Gastroesophageal sphincter (tissue), 4 donors: ENCODE measurements around the gene NOX3. TPM values are rescaled to one million over a fixed set of nuclear protein-coding genes. Genes with fewer than 3 reads are reported as not detected.

ENCODE experiments used
- ATAC-seq: fragments of 150-250 bp; one replicate; pipeline ENCODE4 v1.9.1; 2016; ENCODE audit warnings: mild to moderate bottlenecking, moderate library complexity
- H3K27ac ChIP-seq, 4 donors: fragments of 200-600 bp; sonication (generic) in 3 of 4; 1 replicate in 3 of 4; 2 replicates in 1 of 4; pipeline ENCODE4 v1.5.1; 2016 to 2019
- H3K27me3 ChIP-seq: fragments of 200-600 bp; sonication (generic); one replicate; pipeline ENCODE4 v1.5.1; 2019
- H3K36me3 ChIP-seq, 2 donors: fragments of 200-600 bp; sonication (generic); one replicate each; pipeline ENCODE4 v1.5.1; 2019; ENCODE audit warnings: control low read depth in 1 of 2
- H3K4me1 ChIP-seq, 3 donors: fragments of 200-600 bp; sonication (generic); 1 replicate in 2 of 3; 2 replicates in 1 of 3; pipeline ENCODE4 v1.5.1; 2016 to 2019; ENCODE audit warnings: control low read depth in 2 of 3
- H3K4me3 ChIP-seq, 2 donors: fragments of 200-600 bp; sonication (generic); one replicate each; pipeline ENCODE4 v1.5.1; 2019; ENCODE audit warnings: mild to moderate bottlenecking in 1 of 2, moderate library complexity in 1 of 2
- H3K9me3 ChIP-seq, 3 donors: fragments of 200-600 bp; sonication (generic); one replicate each; pipeline ENCODE4 v1.5.1; 2017 to 2019; ENCODE audit warnings: control low read depth in 2 of 3
- CTCF ChIP-seq, 4 experiments: fragments of 200-600 bp in 2 of 4; fragments of 450-650 bp in 2 of 4; sonication (generic) in 1 of 4; IDR thresholded peaks; one replicate each; pipeline ENCODE4 v1.5.1; 2017 to 2019; ENCODE audit warnings: antibody characterized with exemption in 4 of 4, mild to moderate bottlenecking in 2 of 4, moderate library complexity in 2 of 4
- EP300 ChIP-seq: sonication (generic); formaldehyde crosslinking; IDR thresholded peaks from one replicate; pipeline ENCODE4 v1.6.1; 2017; ENCODE audit warnings: antibody characterized with exemption, mild to moderate bottlenecking
- POLR2A ChIP-seq, 2 donors: fragments of 450-650 bp; IDR thresholded peaks; one replicate each; pipeline ENCODE4 v1.6.1; 2017; ENCODE audit warnings: antibody characterized with exemption in 2 of 2, mild to moderate bottlenecking in 2 of 2, moderate library complexity in 1 of 2
- POLR2AphosphoS5 ChIP-seq: sonication (generic); formaldehyde crosslinking; IDR thresholded peaks from one replicate; pipeline ENCODE4 v1.6.1; 2017; ENCODE audit warnings: antibody characterized with exemption
- WGBS, 2 donors: methylation state at CpG; one replicate each; pipeline ENCODE4 v1.1.5; 2018; ENCODE audit warnings: low coverage in 1 of 2; 5-methylcytosine and 5-hydroxymethylcytosine counted together
- total RNA-seq, 4 donors: library from RNA; depleted of rRNA; stranded (reverse); fragments of >200 nt; gene quantifications; one replicate each; pipeline ENCODE4 v1.1.0, GENCODE V29; 2016

Gene NOX3
- total RNA-seq, 4 donors from 2014 or later: 0.54 TPM; not detected in 3

- 69 to 71% methylated on average over 7 of the region's 7 CpGs for WGBS, 2 donors
- no peaks in the 10 kb centered on the region for H3K4me1 ChIP-seq
- H3K9me3 ChIP-seq: no peaks in the 10 kb centered on the region
- H3K4me3 ChIP-seq: no peak overlapping the region
- no peaks in the 10 kb centered on the region for H3K27me3 ChIP-seq
- H3K36me3 ChIP-seq: no peaks in the 10 kb centered on the region
- no peak for ATAC-seq
- H3K27ac ChIP-seq: no peak overlapping the region
- TF ChIP-seq POLR2A (IDR thresholded peaks at IDR 0.05): no peak
- no peak for TF ChIP-seq POLR2AphosphoS5
- no peak for TF ChIP-seq CTCF (IDR thresholded peaks at IDR 0.05)
- TF ChIP-seq EP300: no peak
Observed at GRCh38 chr6:155402656-155403304, 52.9 kb downstream of the NOX3 start.

GRCh38 chr6:155400654-155400965 lies 55.0 kb downstream of the NOX3 start:
- TF ChIP-seq EP300 (no peak), POLR2AphosphoS5 (no peak), POLR2A (IDR thresholded peaks at IDR 0.05) (no peak), CTCF (IDR thresholded peaks at IDR 0.05) (no peak)
- no peak for ATAC-seq

GRCh38 chr6:155399745-155400653 lies 55.6 kb downstream of the NOX3 start:
- ATAC-seq: no peak
- TF ChIP-seq EP300: no peak
- no peak for TF ChIP-seq POLR2AphosphoS5

More at GRCh38 chr6:155400654-155400965, 55.0 kb downstream of the NOX3 start:
- Histone ChIP-seq H3K4me3 (no peak overlapping the region), H3K36me3 (no peaks in the 10 kb centered on the region), H3K27me3 (no peaks in the 10 kb centered on the region), H3K9me3 (no peaks in the 10 kb centered on the region), H3K4me1 (no peaks in the 10 kb centered on the region), H3K27ac (no peak overlapping the region)
- 35% methylated on average over 2 of the region's 2 CpGs; no CpG with 5 or more reads in 1 of the 2 donors for WGBS, 2 donors

GRCh38 chr6:155399062-155399744 lies 56.4 kb downstream of the NOX3 start:
- TF ChIP-seq POLR2AphosphoS5: no peak
- no peak for TF ChIP-seq CTCF (IDR thresholded peaks at IDR 0.05)
- TF ChIP-seq POLR2A (IDR thresholded peaks at IDR 0.05): no peak
- TF ChIP-seq EP300: no peak
- H3K4me1 ChIP-seq: no peaks in the 10 kb centered on the region
- H3K27ac ChIP-seq: no peak overlapping the region
- no peak for ATAC-seq
- H3K9me3 ChIP-seq: no peaks in the 10 kb centered on the region
- H3K4me3 ChIP-seq: no peak overlapping the region
- WGBS, 2 donors: 65 to 80% methylated on average over 2 to 5 of the region's 5 CpGs
- no peaks in the 10 kb centered on the region for H3K27me3 ChIP-seq
- no peaks in the 10 kb centered on the region for H3K36me3 ChIP-seq

More at GRCh38 chr6:155399745-155400653, 55.6 kb downstream of the NOX3 start:
- Histone ChIP-seq H3K27me3 (no peaks in the 10 kb centered on the region), H3K9me3 (no peaks in the 10 kb centered on the region), H3K4me1 (no peaks in the 10 kb centered on the region), H3K4me3 (no peak overlapping the region), H3K36me3 (no peaks in the 10 kb centered on the region), H3K27ac (no peak overlapping the region)
- 81 to 85% methylated on average over 8 to 15 of the region's 15 CpGs for WGBS, 2 donors

- no peak for TF ChIP-seq POLR2A (IDR thresholded peaks at IDR 0.05)
- TF ChIP-seq EP300: no peak
- no peak for TF ChIP-seq POLR2AphosphoS5
- Histone ChIP-seq H3K36me3 (no peaks in the 10 kb centered on the region), H3K4me3 (no peak overlapping the region), H3K4me1 (no peaks in the 10 kb centered on the region), H3K9me3 (no peaks in the 10 kb centered on the region), H3K27ac (no peak overlapping the region), H3K27me3 (no peaks in the 10 kb centered on the region)
- ATAC-seq: no peak
- 66 to 93% methylated on average over 3 to 4 of the region's 7 CpGs for WGBS, 2 donors
Observed at GRCh38 chr6:155398701-155399061, 57.0 kb downstream of the NOX3 start.
